Panc1 (cell line): ENCODE measurements around the gene ABCD3. TPM values are rescaled to one million over a fixed set of nuclear protein-coding genes. Genes with fewer than 3 reads are reported as not detected.

Experiments
- ATAC-seq: fragments of 200-7000 bp; cut with Tn5 transposase; 2 replicates; pipeline ENCODE4 v1.9.1; 2020; ENCODE audit warnings: mild to moderate bottlenecking, moderate library complexity
- BruUV-seq: library from RNA; stranded (reverse); fragments of 400-500 nt; replicated peaks from 2 replicates; lab custom pipeline; 2021; lab: Mats Ljungman, UMichigan
- CTCF ChIA-PET: fragments of 300-600 bp; sonication (Branson Sonifier 250); formaldehyde crosslinking; loops from one replicate; lab custom pipeline; 2022; ENCODE audit warnings: antibody characterized with exemption; lab: Charles Lee
- POLR2A ChIA-PET: fragments of 300-600 bp; sonication (Branson Sonifier 250); formaldehyde crosslinking; loops from one replicate; lab custom pipeline; 2022; ENCODE audit warnings: antibody characterized with exemption; lab: Charles Lee
- DNase-seq: peaks from one replicate; pipeline ENCODE4 v3.0.0-alpha.2; 2010; ENCODE audit warnings: low read depth, low spot score
- H3K27ac ChIP-seq: 2 replicates; pipeline ENCODE4 v1.5.1; 2011; ENCODE audit warnings: mild to moderate bottlenecking, low read length, inconsistent platforms
- H3K27me3 ChIP-seq: fragments of 200-500 bp; sonication (Bioruptor generic); 2 replicates; pipeline ENCODE4 v1.6.0; 2014; ENCODE audit warnings: low read length, inconsistent platforms; ENCODE audit not compliant: control insufficient read depth, insufficient read depth
- H3K36me3 ChIP-seq: fragments of 200-500 bp; sonication (Bioruptor generic); 2 replicates; pipeline ENCODE4 v1.5.1; 2014; ENCODE audit warnings: inconsistent platforms, mild to moderate bottlenecking, low read length, moderate library complexity; ENCODE audit not compliant: control insufficient read depth, insufficient read depth
- H3K4me1 ChIP-seq: 2 replicates; pipeline ENCODE4 v1.5.1; 2011; ENCODE audit warnings: inconsistent platforms, mild to moderate bottlenecking, low read length, moderate library complexity; ENCODE audit not compliant: control insufficient read depth, insufficient read depth
- H3K4me3 ChIP-seq, 2 experiments: 2 replicates each; pipeline ENCODE4 v1.5.1; 2011 to 2012; ENCODE audit warnings: low read depth in 2 of 2, low read length in 2 of 2, mild to moderate bottlenecking in 2 of 2, inconsistent platforms in 1 of 2, moderate library complexity in 1 of 2
- H3K9me3 ChIP-seq: fragments of 200-500 bp; sonication (Bioruptor generic); 2 replicates; pipeline ENCODE4 v1.5.1; 2014; ENCODE audit warnings: low read depth, mild to moderate bottlenecking, inconsistent platforms, low read length, moderate library complexity; ENCODE audit not compliant: control insufficient read depth, insufficient read depth
- CTCF ChIP-seq: fragments of 450-650 bp; IDR thresholded peaks from 2 replicates; pipeline ENCODE4 v1.5.1; 2017; ENCODE audit warnings: mild to moderate bottlenecking
- POLR2AphosphoS5 ChIP-seq: IDR thresholded peaks from 2 replicates; pipeline ENCODE4 v1.6.1; 2012; ENCODE audit warnings: mild to moderate bottlenecking, low read depth, low read length, moderate library complexity
- REST ChIP-seq, 2 experiments: IDR thresholded peaks; 2 replicates each; pipeline ENCODE4 v1.6.1; 2011 to 2012; ENCODE audit warnings: low read depth in 2 of 2, control low read depth in 1 of 2, low read length in 1 of 2, mild to moderate bottlenecking in 1 of 2, moderate library complexity in 1 of 2; ENCODE audit not compliant: insufficient read depth in 1 of 2
- SIN3A ChIP-seq: IDR thresholded peaks from 2 replicates; pipeline ENCODE4 v1.6.1; 2012; ENCODE audit warnings: low read depth, mild to moderate bottlenecking, low read length, moderate library complexity, borderline replicate concordance; ENCODE audit not compliant: insufficient read depth
- TCF7L2 ChIP-seq: IDR thresholded peaks from 2 replicates; pipeline ENCODE4 v1.6.1; 2011; ENCODE audit warnings: mild to moderate bottlenecking, low read depth, low read length, inconsistent platforms
- in situ Hi-C: cut with HindIII; loops from 2 replicates; pipeline ENCODE4 v1.10.0; 2016; ENCODE audit warnings: low sequenced_read_pairs, low pct_unique_long_range_greater_than_20kb
- intact Hi-C: fragments of 100-400 bp; cut with micrococcal nuclease; formaldehyde crosslinking; loops from one replicate; pipeline ENCODE4 v1.10.0; 2022; ENCODE audit not compliant: unreplicated experiment
- total RNA-seq: library from RNA; stranded (reverse); gene quantifications from one replicate; pipeline ENCODE4 v1.2.1, GENCODE V29; 2021; ENCODE audit not compliant: unreplicated experiment

Gene ABCD3
- total RNA-seq, 1 experiment from 2014 or later = 40.5 TPM

- no peaks in the 10 kb centered on the region for H3K9me3 ChIP-seq
- no peak overlapping the region for H3K27ac ChIP-seq
- intact Hi-C loops (no loop called here), in situ Hi-C loops (no loop called here)
- no peak for DNase-seq
- TF ChIP-seq SIN3A (no peak), TCF7L2 (no peak), CTCF (no peak), REST (IDR thresholded peaks at IDR 0.05; ENCODE audit: insufficient read depth in 1 of 2, low read depth in 2 of 2, low read length in 1 of 2) (no peak), POLR2AphosphoS5 (no peak)
- no peaks in the 10 kb centered on the region for H3K4me1 ChIP-seq
- H3K4me3 ChIP-seq = no peak overlapping the region
- no peak for ATAC-seq
- ChIA-PET CTCF (no interaction called here), POLR2A (no interaction called here)
- no peaks in the 10 kb centered on the region for H3K27me3 ChIP-seq
- no peaks in the 10 kb centered on the region for H3K36me3 ChIP-seq
- BruUV-seq = no TSS peak
Observed at GRCh38 chr1:94406446-94406845, 11.7 kb upstream of the ABCD3 start.

- no peak for TF ChIP-seq TCF7L2
- no peak for TF ChIP-seq SIN3A
- no peak for TF ChIP-seq REST (IDR thresholded peaks at IDR 0.05; ENCODE audit: insufficient read depth in 1 of 2, low read depth in 2 of 2, low read length in 1 of 2)
- no peak for TF ChIP-seq CTCF
- TF ChIP-seq POLR2AphosphoS5 = no peak
- intact Hi-C loops = no loop called here
- H3K27ac ChIP-seq = no peak overlapping the region
- no peak overlapping the region for H3K4me3 ChIP-seq
- no peaks in the 10 kb centered on the region for H3K4me1 ChIP-seq
- H3K9me3 ChIP-seq = no peaks in the 10 kb centered on the region
- no peak for DNase-seq
- no peak for ATAC-seq
- no TSS peak for BruUV-seq
- no peaks in the 10 kb centered on the region for H3K36me3 ChIP-seq
- CTCF ChIA-PET = no interaction called here
- H3K27me3 ChIP-seq = no peaks in the 10 kb centered on the region
- in situ Hi-C loops = no loop called here
- POLR2A ChIA-PET = no interaction called here
Observed at GRCh38 chr1:94408104-94408830, 9.9 kb upstream of the ABCD3 start.
